Nephron progenitor cell (in vitro differentiated cells): ENCODE results near the gene PLRG1.

Source experiments
- DNase-seq: peaks from one replicate; pipeline ENCODE4 v3.0.0; 2021
- H3K27ac Mint-ChIP-seq: 2 replicates; pipeline ENCODE4 v1.8.0; 2021; ENCODE audit warnings: mild to moderate bottlenecking, moderate library complexity, mixed read lengths
- H3K27me3 Mint-ChIP-seq: 2 replicates; pipeline ENCODE4 v1.8.0; 2021; ENCODE audit warnings: mild to moderate bottlenecking, low read depth, mixed read lengths; ENCODE audit not compliant: poor library complexity
- H3K36me3 Mint-ChIP-seq: 2 replicates; pipeline ENCODE4 v1.8.0; 2021; ENCODE audit warnings: low read depth, mixed read lengths
- H3K4me1 Mint-ChIP-seq: 2 replicates; pipeline ENCODE4 v1.8.0; 2021; ENCODE audit warnings: mixed read lengths
- H3K4me3 Mint-ChIP-seq: 2 replicates; pipeline ENCODE4 v1.8.0; 2021; ENCODE audit warnings: mild to moderate bottlenecking, moderate library complexity, mixed read lengths
- H3K9me3 Mint-ChIP-seq: 2 replicates; pipeline ENCODE4 v1.8.0; 2021; ENCODE audit warnings: mild to moderate bottlenecking, moderate library complexity, mixed read lengths
- TF ChIP-seq, protein P1 (sequence below): fragments of 200-600 bp; sonication (generic); IDR thresholded peaks from 2 replicates; pipeline ENCODE4 v1.5.0; 2021; ENCODE audit warnings: antibody characterized with exemption

Gene PLRG1

GRCh38 chr4:154506253-154506652, 43.9 kb downstream of the PLRG1 start:
- H3K27me3 Mint-ChIP-seq = peaks cover 18% of the 10 kb centered on the region
- no peaks in the 10 kb centered on the region for H3K9me3 Mint-ChIP-seq
- no peak overlapping the region for H3K4me3 Mint-ChIP-seq
- no peaks in the 10 kb centered on the region for H3K36me3 Mint-ChIP-seq
- no peaks in the 10 kb centered on the region for H3K4me1 Mint-ChIP-seq
- peak; percentile 6 for DNase-seq
- TF ChIP-seq, protein P1, sequence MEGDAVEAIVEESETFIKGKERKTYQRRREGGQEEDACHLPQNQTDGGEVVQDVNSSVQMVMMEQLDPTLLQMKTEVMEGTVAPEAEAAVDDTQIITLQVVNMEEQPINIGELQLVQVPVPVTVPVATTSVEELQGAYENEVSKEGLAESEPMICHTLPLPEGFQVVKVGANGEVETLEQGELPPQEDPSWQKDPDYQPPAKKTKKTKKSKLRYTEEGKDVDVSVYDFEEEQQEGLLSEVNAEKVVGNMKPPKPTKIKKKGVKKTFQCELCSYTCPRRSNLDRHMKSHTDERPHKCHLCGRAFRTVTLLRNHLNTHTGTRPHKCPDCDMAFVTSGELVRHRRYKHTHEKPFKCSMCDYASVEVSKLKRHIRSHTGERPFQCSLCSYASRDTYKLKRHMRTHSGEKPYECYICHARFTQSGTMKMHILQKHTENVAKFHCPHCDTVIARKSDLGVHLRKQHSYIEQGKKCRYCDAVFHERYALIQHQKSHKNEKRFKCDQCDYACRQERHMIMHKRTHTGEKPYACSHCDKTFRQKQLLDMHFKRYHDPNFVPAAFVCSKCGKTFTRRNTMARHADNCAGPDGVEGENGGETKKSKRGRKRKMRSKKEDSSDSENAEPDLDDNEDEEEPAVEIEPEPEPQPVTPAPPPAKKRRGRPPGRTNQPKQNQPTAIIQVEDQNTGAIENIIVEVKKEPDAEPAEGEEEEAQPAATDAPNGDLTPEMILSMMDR = peak; percentile 52
- H3K27ac Mint-ChIP-seq = no peak overlapping the region

- H3K27ac Mint-ChIP-seq = no peak overlapping the region
- H3K4me3 Mint-ChIP-seq = no peak overlapping the region
- DNase-seq = no peak
- H3K36me3 Mint-ChIP-seq = no peaks in the 10 kb centered on the region
- no peaks in the 10 kb centered on the region for H3K9me3 Mint-ChIP-seq
- TF ChIP-seq, protein P1 = peak; percentile 59
- H3K4me1 Mint-ChIP-seq = no peaks in the 10 kb centered on the region
- H3K27me3 Mint-ChIP-seq = peaks cover 21% of the 10 kb centered on the region
These were observed 46.6 kb downstream of the PLRG1 start for GRCh38 chr4:154503598-154503997.

- no peaks in the 10 kb centered on the region for H3K36me3 Mint-ChIP-seq
- no peak for DNase-seq
- no peaks in the 10 kb centered on the region for H3K4me1 Mint-ChIP-seq
- H3K4me3 Mint-ChIP-seq = no peak overlapping the region
- H3K27me3 Mint-ChIP-seq = peaks cover 25% of the 10 kb centered on the region
- no peak overlapping the region for H3K27ac Mint-ChIP-seq
- TF ChIP-seq, protein P1 = no peak
- H3K9me3 Mint-ChIP-seq = no peaks in the 10 kb centered on the region
These were observed 48.1 kb downstream of the PLRG1 start for GRCh38 chr4:154502111-154502510.

- TF ChIP-seq, protein P1 = no peak
- Mint-ChIP-seq H3K4me3 (no peak overlapping the region), H3K9me3 (no peaks in the 10 kb centered on the region), H3K27ac (no peak overlapping the region), H3K27me3 (peaks cover 43% of the 10 kb centered on the region), H3K36me3 (no peaks in the 10 kb centered on the region), H3K4me1 (no peaks in the 10 kb centered on the region)
- no peak for DNase-seq
These were observed 52.3 kb downstream of the PLRG1 start for GRCh38 chr4:154497889-154498288.

DNA sequence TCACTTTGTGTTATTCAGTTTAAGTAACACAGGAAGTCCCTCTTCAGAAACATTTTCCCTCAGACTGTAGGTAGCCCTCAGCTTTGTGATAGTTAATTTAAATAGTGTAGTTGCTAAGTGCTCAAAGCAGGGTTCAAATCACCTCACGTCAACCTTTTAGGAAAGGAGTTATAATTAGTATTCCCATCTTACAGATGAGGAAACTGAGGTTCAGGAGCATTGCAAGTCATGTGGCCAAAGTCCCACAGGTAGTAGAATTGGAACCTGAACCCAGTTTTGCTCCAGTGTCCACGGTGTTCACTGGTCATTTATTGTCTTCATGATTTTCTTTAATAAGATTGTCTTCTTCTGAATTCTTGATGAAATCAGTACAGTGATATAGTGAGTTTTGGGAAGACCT, 54.3 kb downstream of the PLRG1 start:
- no peaks in the 10 kb centered on the region for H3K36me3 Mint-ChIP-seq
- TF ChIP-seq, protein P1 = no peak
- no peak overlapping the region for H3K4me3 Mint-ChIP-seq
- DNase-seq = no peak
- H3K27me3 Mint-ChIP-seq = peaks cover 31% of the 10 kb centered on the region
- no peak overlapping the region for H3K27ac Mint-ChIP-seq
- no peaks in the 10 kb centered on the region for H3K9me3 Mint-ChIP-seq
- H3K4me1 Mint-ChIP-seq = peaks cover 13% of the 10 kb centered on the region

GRCh38 chr4:154492288-154492687, 57.9 kb downstream of the PLRG1 start:
- TF ChIP-seq, protein P1 = no peak
- H3K36me3 Mint-ChIP-seq = no peaks in the 10 kb centered on the region
- peak overlapping the region; percentile 87 for H3K4me3 Mint-ChIP-seq
- DNase-seq = no peak
- H3K9me3 Mint-ChIP-seq = peaks cover 12% of the 10 kb centered on the region
- no peak overlapping the region for H3K27ac Mint-ChIP-seq
- peaks cover 18% of the 10 kb centered on the region for H3K27me3 Mint-ChIP-seq
- peaks cover 17% of the 10 kb centered on the region for H3K4me1 Mint-ChIP-seq
